A549 (cell line): ENCODE results near the gene CAPN14. TPM values are rescaled to one million over a fixed set of nuclear protein-coding genes. Genes with fewer than 3 reads are reported as not detected.

ENCODE experiments used
- ATAC-seq, 2 experiments: fragments of 200-7000 bp in 1 of 2; fragments of >200 bp in 1 of 2; cut with Nextera tagmentation in 1 of 2; cut with Tn5 transposase in 1 of 2; 3 replicates each; pipeline versions ENCODE4 v1.8.0 to v1.9.1; 2018 to 2020; ENCODE audit warnings: mild to moderate bottlenecking in 1 of 2, moderate library complexity in 1 of 2
- CTCF ChIA-PET: fragments of 300-600 bp; sonication (Branson Sonifier 250); formaldehyde crosslinking; extraction: SDS; loops from one replicate; lab custom pipeline; 2021; ENCODE audit warnings: antibody characterized with exemption, inconsistent platforms; lab: Yijun Ruan, JAX
- POLR2A ChIA-PET: fragments of 350-600 bp; formaldehyde crosslinking; extraction: SDS; loops from one replicate; lab custom pipeline; 2021; ENCODE audit warnings: antibody characterized with exemption, inconsistent platforms; lab: Yijun Ruan, JAX
- DNase-seq, 2 experiments: peaks; one replicate each; pipeline versions ENCODE4 v3.0.0 to v3.0.0-alpha.2; 2011 to 2016; ENCODE audit warnings: low read depth in 1 of 2, low spot score in 1 of 2
- FAIRE-seq: peaks from 2 replicates; lab custom pipeline; 2011; peaks lifted over from hg19 to GRCh38; lab: Jason Lieb, UNC
- H3K27ac ChIP-seq, 2 experiments: fragments of >200 bp; sonication (Bioruptor Twin); formaldehyde crosslinking; 3 replicates each; pipeline ENCODE4 v1.5.1; 2016 to 2017
- H3K4me1 ChIP-seq: fragments of >200 bp; sonication (Bioruptor Twin); formaldehyde crosslinking; 3 replicates; pipeline ENCODE4 v1.6.1; 2016
- H3K4me2 ChIP-seq: fragments of >200 bp; sonication (Bioruptor Twin); formaldehyde crosslinking; 3 replicates; pipeline ENCODE4 v1.6.1; 2016
- H3K4me3 ChIP-seq: fragments of >200 bp; sonication (Bioruptor Twin); formaldehyde crosslinking; 3 replicates; pipeline ENCODE4 v1.5.1; 2016
- H3K9me3 ChIP-seq: fragments of >200 bp; sonication (Bioruptor Twin); formaldehyde crosslinking; 3 replicates; pipeline ENCODE4 v1.6.1; 2016
- CHD2 ChIP-seq: fragments of 150-350 bp; IDR thresholded peaks from 2 replicates; pipeline ENCODE4 v1.6.1; 2014; ENCODE audit warnings: low read length; ENCODE audit not compliant: partially characterized antibody
- CHD4 ChIP-seq: fragments of 200-600 bp; sonication (generic); IDR thresholded peaks from 2 replicates; pipeline ENCODE4 v1.6.1; 2016; ENCODE audit warnings: antibody characterized with exemption, mild to moderate bottlenecking, borderline replicate concordance
- EHF ChIP-seq: fragments of 250-450 bp; sonication (Bioruptor Pico); IDR thresholded peaks from 2 replicates; pipeline ENCODE4 v1.5.0; 2020; ENCODE audit warnings: mild to moderate bottlenecking
- FOSB ChIP-seq: fragments of 250-450 bp; sonication (Bioruptor Pico); IDR thresholded peaks from 2 replicates; pipeline ENCODE4 v1.5.0; 2020; ENCODE audit warnings: mild to moderate bottlenecking, moderate library complexity
- HEYL ChIP-seq: fragments of 250-450 bp; sonication (Bioruptor Pico); IDR thresholded peaks from 2 replicates; pipeline ENCODE4 v1.8.0; 2021; ENCODE audit warnings: mild to moderate bottlenecking, moderate library complexity
- JUN ChIP-seq, 2 experiments: fragments of >200 bp; sonication (Bioruptor Twin); formaldehyde crosslinking; IDR thresholded peaks; 2 replicates in 1 of 2; 3 replicates in 1 of 2; pipeline ENCODE4 v1.6.1; 2016 to 2017
- KDM1A ChIP-seq: fragments of 200-600 bp; sonication (generic); IDR thresholded peaks from 2 replicates; pipeline ENCODE4 v1.6.1; 2016; ENCODE audit warnings: low read depth, mild to moderate bottlenecking
- MAFK ChIP-seq: fragments of 450-650 bp; IDR thresholded peaks from 2 replicates; pipeline ENCODE4 v1.6.1; 2014; ENCODE audit not compliant: partially characterized antibody
- NFE2L2 ChIP-seq: fragments of 150-350 bp; conservative IDR thresholded peaks from 2 replicates; pipeline ENCODE4 v1.6.1; 2014; ENCODE audit warnings: low read length
- NPAS2 ChIP-seq: fragments of 250-450 bp; sonication (Bioruptor Pico); IDR thresholded peaks from 2 replicates; pipeline ENCODE4 v1.8.0; 2022; ENCODE audit warnings: mild to moderate bottlenecking, moderate library complexity, borderline replicate concordance
- NR3C1 ChIP-seq: fragments of >200 bp; sonication (Bioruptor Twin); formaldehyde crosslinking; IDR thresholded peaks from 3 replicates; pipeline ENCODE4 v1.6.1; 2017
- PHF8 ChIP-seq: fragments of 200-600 bp; sonication (generic); IDR thresholded peaks from 2 replicates; pipeline ENCODE4 v1.6.1; 2016; ENCODE audit warnings: low read depth, mild to moderate bottlenecking, antibody characterized with exemption, moderate library complexity, borderline replicate concordance
- RAD21 ChIP-seq, 2 experiments: fragments of >200 bp in 1 of 2; sonication (Bioruptor Twin) in 1 of 2; formaldehyde crosslinking in 1 of 2; IDR thresholded peaks in 1 of 2; conservative IDR thresholded peaks in 1 of 2; 2 replicates in 1 of 2; 3 replicates in 1 of 2; pipeline ENCODE4 v1.6.1; 2012 to 2018; ENCODE audit warnings: inconsistent platforms in 1 of 2
- RNF2 ChIP-seq: fragments of 200-600 bp; sonication (generic); IDR thresholded peaks from 2 replicates; pipeline ENCODE4 v1.6.1; 2016; ENCODE audit warnings: low read depth, mild to moderate bottlenecking, antibody characterized with exemption, moderate library complexity, borderline replicate concordance
- SMC3 ChIP-seq: fragments of >200 bp; sonication (Bioruptor Twin); formaldehyde crosslinking; IDR thresholded peaks from 3 replicates; pipeline ENCODE4 v1.6.1; 2018; ENCODE audit warnings: inconsistent platforms
- TP53 ChIP-seq: fragments of 250-450 bp; sonication (Bioruptor Pico); IDR thresholded peaks from 2 replicates; pipeline ENCODE4 v1.5.0; 2021; ENCODE audit warnings: mild to moderate bottlenecking, moderate library complexity
- ZC3H11A ChIP-seq: fragments of 450-650 bp; IDR thresholded peaks from 2 replicates; pipeline ENCODE4 v1.6.1; 2014; ENCODE audit warnings: antibody characterized with exemption, mild to moderate bottlenecking
- ZNF302 ChIP-seq: fragments of 250-450 bp; sonication (Bioruptor Pico); IDR thresholded peaks from 2 replicates; pipeline ENCODE4 v1.9.0; 2021; ENCODE audit warnings: inconsistent platforms, mild to moderate bottlenecking, moderate library complexity
- WGBS: methylation state at CpG from one replicate; pipeline ENCODE4 v1.1.6; 2017; ENCODE audit errors: missing lambda C conversion rate; 5-methylcytosine and 5-hydroxymethylcytosine counted together
- polyA plus RNA-seq, 4 experiments: library from polyadenylated mRNA; depleted of rRNA in 3 of 4; stranded (reverse); fragments of >200 nt; fragmentation: RNase III in 1 of 4; extraction: RNeasy Plus Mini Kit Qiagen cat#74134 plus additional on column Dnase treatment in 1 of 4; gene quantifications; 2 replicates in 3 of 4; 3 replicates in 1 of 4; pipeline ENCODE4 v1.2.3, GENCODE V29; 2011 to 2017
- TF ChIP-seq, protein P1 (sequence below): IDR thresholded peaks from 2 replicates; pipeline ENCODE4 v1.6.1; 2012
- TF ChIP-seq, protein P2 (sequence below): fragments of >200 bp; sonication (Bioruptor Twin); formaldehyde crosslinking; IDR thresholded peaks from 3 replicates; pipeline ENCODE4 v1.6.1; 2016
- TF ChIP-seq, protein P3 (sequence below): fragments of 200-600 bp; sonication (generic); IDR thresholded peaks from 2 replicates; pipeline ENCODE4 v1.6.1; 2016; ENCODE audit warnings: antibody characterized with exemption, mild to moderate bottlenecking, moderate library complexity
- TF ChIP-seq, protein P4 (sequence below): fragments of >200 bp; sonication (Bioruptor Twin); formaldehyde crosslinking; IDR thresholded peaks from 2 replicates; pipeline ENCODE4 v1.6.1; 2016
- TF ChIP-seq, protein P5 (sequence below): IDR thresholded peaks from 2 replicates; pipeline ENCODE4 v1.6.1; 2012
- TF ChIP-seq, protein P6 (sequence below): fragments of 250-450 bp; sonication (Bioruptor Pico); IDR thresholded peaks from 2 replicates; pipeline ENCODE4 v1.5.0; 2020; ENCODE audit warnings: low read depth, mild to moderate bottlenecking, moderate library complexity
- TF ChIP-seq, protein P7 (sequence below): fragments of >200 bp; sonication (Bioruptor Twin); formaldehyde crosslinking; IDR thresholded peaks from 3 replicates; pipeline ENCODE4 v1.5.1; 2016

CAPN14 gene
- polyA plus RNA-seq, 2 of the 4 experiments (the other 2 are of a cell fraction) = 0.04 to 0.06 TPM

DNA sequence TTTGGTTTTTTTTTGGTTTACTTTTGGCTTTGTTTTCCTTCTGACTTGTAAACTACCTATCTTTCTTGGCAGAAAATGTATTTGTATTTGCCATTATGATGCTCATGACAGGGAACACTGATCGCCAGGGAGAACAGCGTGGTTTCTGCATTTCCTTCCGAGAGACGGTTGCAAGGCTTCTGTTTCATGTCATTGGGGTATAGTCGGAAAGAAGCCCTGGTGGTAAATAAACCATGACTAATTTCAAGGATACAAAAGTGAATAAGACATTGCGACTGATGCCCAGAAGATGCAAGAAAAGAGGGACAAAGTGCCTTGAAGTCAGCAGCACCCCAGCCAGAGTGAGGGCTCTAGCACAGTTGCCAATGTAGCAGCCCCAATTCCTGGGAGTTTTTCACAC lies 4.2 kb upstream of the CAPN14 start:
- ATAC-seq = no peak
- FAIRE-seq = no peak
- H3K4me3 ChIP-seq = no peak overlapping the region
- no peaks in the 10 kb centered on the region for H3K9me3 ChIP-seq
- no peak for DNase-seq
- no peaks in the 10 kb centered on the region for H3K4me1 ChIP-seq
- CTCF ChIA-PET = interaction anchor here (1.4 to 2.0 kb wide), 3 partner anchors 9 to 12 kb away, joined by 3 to 9 read pairs (median 8); partner anchors contain the start of gene EHD3
- POLR2A ChIA-PET = no interaction called here
- 59% methylated on average over 6 of the region's 6 CpGs for WGBS
- TF ChIP-seq TP53 (no peak), EHF (CRISPR knock-in tag) (no peak), NFE2L2 (no peak), SMC3 (no peak), CHD2 (no peak), MAFK (no peak), ZC3H11A (no peak), PHF8 (no peak), RNF2 (no peak), HEYL (CRISPR knock-in tag) (no peak), NPAS2 (CRISPR knock-in tag) (no peak)
- TF ChIP-seq, protein P1, sequence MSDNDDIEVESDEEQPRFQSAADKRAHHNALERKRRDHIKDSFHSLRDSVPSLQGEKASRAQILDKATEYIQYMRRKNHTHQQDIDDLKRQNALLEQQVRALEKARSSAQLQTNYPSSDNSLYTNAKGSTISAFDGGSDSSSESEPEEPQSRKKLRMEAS = no peak
- TF ChIP-seq, protein P2, sequence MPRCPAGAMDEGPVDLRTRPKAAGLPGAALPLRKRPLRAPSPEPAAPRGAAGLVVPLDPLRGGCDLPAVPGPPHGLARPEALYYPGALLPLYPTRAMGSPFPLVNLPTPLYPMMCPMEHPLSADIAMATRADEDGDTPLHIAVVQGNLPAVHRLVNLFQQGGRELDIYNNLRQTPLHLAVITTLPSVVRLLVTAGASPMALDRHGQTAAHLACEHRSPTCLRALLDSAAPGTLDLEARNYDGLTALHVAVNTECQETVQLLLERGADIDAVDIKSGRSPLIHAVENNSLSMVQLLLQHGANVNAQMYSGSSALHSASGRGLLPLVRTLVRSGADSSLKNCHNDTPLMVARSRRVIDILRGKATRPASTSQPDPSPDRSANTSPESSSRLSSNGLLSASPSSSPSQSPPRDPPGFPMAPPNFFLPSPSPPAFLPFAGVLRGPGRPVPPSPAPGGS = no peak
- H3K27ac ChIP-seq = no peak overlapping the region
- no peak overlapping the region for H3K4me2 ChIP-seq

DNA sequence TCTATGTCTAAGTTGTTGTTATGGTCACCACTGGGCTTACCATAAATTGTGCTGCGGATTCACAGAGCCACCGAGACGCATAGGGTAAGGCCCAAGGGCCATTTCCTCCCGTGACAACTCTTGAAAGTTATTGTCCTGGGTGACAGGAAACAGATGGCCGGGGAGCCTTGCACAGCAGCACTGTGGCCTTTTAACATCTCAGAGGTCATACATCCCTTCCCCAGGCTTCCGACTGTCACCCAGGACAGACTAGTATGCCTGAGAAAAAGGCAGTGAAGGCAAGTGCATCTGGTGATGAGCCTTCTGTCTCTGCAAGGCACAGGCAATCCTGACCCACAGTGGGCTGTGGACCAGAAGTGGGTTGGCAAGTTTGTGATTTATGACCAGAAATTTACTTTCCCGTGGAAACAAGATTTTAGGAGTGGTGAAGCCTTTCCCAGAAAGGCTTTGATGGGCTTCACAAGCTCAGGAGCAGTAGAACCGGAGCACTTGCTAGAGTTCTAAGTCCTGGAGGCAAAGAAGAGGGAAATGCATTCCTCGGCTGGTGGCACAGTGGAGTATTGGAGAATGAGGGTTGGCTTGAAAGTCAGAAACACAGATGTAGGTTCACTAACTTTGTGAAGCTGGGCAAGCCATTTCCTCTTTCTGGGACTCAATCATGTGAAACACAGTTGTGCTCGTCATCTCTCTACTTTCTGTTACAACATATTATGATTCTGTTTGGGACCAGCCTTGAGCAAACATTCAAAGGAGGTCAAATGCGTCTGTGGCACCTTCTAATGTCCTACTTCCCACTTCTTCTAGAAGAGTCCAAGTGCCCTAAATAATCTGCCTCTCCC lies 2.0 kb upstream of the CAPN14 start:
- H3K27ac ChIP-seq = no peak overlapping the region
- WGBS = 47% methylated on average over 11 of the region's 11 CpGs
- ChIA-PET CTCF (interaction anchor here (0.8 to 1.8 kb wide), 2 partner anchors 14 to 16 kb away, joined by 3 to 8 read pairs; partner anchors contain the start of gene EHD3), POLR2A (no interaction called here)
- DNase-seq (peak in 1 of 2 experiments; percentile 19), FAIRE-seq (no peak), ATAC-seq (no peak; a peak in 1 of 6 replicates)
- no peaks in the 10 kb centered on the region for H3K4me1 ChIP-seq
- no peaks in the 10 kb centered on the region for H3K9me3 ChIP-seq
- no peak overlapping the region for H3K4me2 ChIP-seq
- no peak overlapping the region for H3K4me3 ChIP-seq
- TF ChIP-seq, protein P3, sequence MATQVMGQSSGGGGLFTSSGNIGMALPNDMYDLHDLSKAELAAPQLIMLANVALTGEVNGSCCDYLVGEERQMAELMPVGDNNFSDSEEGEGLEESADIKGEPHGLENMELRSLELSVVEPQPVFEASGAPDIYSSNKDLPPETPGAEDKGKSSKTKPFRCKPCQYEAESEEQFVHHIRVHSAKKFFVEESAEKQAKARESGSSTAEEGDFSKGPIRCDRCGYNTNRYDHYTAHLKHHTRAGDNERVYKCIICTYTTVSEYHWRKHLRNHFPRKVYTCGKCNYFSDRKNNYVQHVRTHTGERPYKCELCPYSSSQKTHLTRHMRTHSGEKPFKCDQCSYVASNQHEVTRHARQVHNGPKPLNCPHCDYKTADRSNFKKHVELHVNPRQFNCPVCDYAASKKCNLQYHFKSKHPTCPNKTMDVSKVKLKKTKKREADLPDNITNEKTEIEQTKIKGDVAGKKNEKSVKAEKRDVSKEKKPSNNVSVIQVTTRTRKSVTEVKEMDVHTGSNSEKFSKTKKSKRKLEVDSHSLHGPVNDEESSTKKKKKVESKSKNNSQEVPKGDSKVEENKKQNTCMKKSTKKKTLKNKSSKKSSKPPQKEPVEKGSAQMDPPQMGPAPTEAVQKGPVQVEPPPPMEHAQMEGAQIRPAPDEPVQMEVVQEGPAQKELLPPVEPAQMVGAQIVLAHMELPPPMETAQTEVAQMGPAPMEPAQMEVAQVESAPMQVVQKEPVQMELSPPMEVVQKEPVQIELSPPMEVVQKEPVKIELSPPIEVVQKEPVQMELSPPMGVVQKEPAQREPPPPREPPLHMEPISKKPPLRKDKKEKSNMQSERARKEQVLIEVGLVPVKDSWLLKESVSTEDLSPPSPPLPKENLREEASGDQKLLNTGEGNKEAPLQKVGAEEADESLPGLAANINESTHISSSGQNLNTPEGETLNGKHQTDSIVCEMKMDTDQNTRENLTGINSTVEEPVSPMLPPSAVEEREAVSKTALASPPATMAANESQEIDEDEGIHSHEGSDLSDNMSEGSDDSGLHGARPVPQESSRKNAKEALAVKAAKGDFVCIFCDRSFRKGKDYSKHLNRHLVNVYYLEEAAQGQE = no peak
- TF ChIP-seq JUN (IDR thresholded peaks at IDR 0.05) (no peak), FOSB (CRISPR knock-in tag) (no peak), PHF8 (no peak), KDM1A (no peak), NR3C1 (no peak), ZNF302 (CRISPR knock-in tag) (no peak), NPAS2 (CRISPR knock-in tag) (no peak), RAD21 (conservative IDR thresholded peaks at IDR 0.05 in 1 of 2, IDR thresholded peaks at IDR 0.05 in 1 of 2) (no peak), CHD4 (no peak), NFE2L2 (no peak)
- TF ChIP-seq, protein P4, sequence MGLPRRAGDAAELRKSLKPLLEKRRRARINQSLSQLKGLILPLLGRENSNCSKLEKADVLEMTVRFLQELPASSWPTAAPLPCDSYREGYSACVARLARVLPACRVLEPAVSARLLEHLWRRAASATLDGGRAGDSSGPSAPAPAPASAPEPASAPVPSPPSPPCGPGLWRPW = no peak
- TF ChIP-seq, protein P5, sequence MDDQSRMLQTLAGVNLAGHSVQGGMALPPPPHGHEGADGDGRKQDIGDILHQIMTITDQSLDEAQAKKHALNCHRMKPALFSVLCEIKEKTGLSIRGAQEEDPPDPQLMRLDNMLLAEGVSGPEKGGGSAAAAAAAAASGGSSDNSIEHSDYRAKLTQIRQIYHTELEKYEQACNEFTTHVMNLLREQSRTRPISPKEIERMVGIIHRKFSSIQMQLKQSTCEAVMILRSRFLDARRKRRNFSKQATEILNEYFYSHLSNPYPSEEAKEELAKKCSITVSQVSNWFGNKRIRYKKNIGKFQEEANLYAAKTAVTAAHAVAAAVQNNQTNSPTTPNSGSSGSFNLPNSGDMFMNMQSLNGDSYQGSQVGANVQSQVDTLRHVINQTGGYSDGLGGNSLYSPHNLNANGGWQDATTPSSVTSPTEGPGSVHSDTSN = no peak
- TF ChIP-seq, protein P6, sequence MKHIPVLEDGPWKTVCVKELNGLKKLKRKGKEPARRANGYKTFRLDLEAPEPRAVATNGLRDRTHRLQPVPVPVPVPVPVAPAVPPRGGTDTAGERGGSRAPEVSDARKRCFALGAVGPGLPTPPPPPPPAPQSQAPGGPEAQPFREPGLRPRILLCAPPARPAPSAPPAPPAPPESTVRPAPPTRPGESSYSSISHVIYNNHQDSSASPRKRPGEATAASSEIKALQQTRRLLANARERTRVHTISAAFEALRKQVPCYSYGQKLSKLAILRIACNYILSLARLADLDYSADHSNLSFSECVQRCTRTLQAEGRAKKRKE (CRISPR knock-in tag) = no peak
- TF ChIP-seq, protein P7, sequence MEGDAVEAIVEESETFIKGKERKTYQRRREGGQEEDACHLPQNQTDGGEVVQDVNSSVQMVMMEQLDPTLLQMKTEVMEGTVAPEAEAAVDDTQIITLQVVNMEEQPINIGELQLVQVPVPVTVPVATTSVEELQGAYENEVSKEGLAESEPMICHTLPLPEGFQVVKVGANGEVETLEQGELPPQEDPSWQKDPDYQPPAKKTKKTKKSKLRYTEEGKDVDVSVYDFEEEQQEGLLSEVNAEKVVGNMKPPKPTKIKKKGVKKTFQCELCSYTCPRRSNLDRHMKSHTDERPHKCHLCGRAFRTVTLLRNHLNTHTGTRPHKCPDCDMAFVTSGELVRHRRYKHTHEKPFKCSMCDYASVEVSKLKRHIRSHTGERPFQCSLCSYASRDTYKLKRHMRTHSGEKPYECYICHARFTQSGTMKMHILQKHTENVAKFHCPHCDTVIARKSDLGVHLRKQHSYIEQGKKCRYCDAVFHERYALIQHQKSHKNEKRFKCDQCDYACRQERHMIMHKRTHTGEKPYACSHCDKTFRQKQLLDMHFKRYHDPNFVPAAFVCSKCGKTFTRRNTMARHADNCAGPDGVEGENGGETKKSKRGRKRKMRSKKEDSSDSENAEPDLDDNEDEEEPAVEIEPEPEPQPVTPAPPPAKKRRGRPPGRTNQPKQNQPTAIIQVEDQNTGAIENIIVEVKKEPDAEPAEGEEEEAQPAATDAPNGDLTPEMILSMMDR = no peak
